ENCODE measurements around the gene RPL22.

- no peak for TF ChIP-seq POLR2A (IDR thresholded peaks at IDR 0.05; ENCODE audit: low read length)
- TF ChIP-seq GATA1 (IDR thresholded peaks at IDR 0.05; ENCODE audit: low read depth, low read length) = no peak
Observed at GRCh38 chr1:6174621-6175410, 24.6 kb downstream of the RPL22 start.
